DMS 273 treated with DMSO at 0.1 percent for 48 hours (cell line): Measurements from ENCODE around the gene TRIM28.
A peak's percentile ranks its signal among the peaks of the same experiment; 100 is the strongest.
"Not testable (repeated sequence)": the region's sequence is repeated elsewhere in the genome, so short reads cannot be mapped to it uniquely, and the experiment has no call there.

Experiments used
- DNase-seq: peaks from one replicate; lab custom pipeline; 2025; lab: John Stamatoyannopoulos, UW

The TRIM28 gene

DNA sequence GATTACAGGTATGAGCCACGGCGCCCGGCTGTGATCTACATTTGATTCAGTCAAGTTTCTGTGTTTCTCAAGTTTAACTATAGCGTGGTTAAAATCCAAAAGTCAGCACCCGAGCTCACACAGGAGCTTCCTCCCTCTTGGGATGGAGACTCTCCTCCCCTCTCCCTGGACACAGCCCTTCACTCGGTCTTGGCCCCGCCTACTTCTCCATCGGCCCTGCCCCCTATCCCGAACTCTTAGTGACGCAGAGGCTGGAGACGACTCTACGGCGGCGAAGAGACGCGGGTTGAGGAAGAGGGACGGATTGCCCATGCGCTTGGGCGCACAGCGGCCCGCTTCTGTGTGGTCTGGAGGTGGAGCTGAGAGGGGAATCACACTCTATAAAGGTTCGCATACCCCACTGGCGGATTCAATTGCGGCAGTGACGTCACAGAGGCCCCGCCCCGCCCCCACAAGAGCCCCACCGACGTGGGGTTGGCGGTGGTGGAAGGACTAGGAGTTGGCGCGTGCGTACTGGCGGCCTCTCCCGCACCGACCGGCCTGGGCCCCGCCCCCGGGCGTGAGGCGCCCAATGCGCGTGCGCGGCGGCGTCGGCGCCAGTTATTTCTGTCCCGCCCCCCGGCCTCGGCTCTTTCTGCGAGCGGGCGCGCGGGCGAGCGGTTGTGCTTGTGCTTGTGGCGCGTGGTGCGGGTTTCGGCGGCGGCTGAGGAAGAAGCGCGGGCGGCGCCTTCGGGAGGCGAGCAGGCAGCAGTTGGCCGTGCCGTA is at the start of gene TRIM28:
Gene TRIM28 (plus strand): TSS at position 239 of the 765 bp plus-strand sequence. CDS start 694 bp downstream, outside the sequence.
- no peak for DNase-seq

DNA sequence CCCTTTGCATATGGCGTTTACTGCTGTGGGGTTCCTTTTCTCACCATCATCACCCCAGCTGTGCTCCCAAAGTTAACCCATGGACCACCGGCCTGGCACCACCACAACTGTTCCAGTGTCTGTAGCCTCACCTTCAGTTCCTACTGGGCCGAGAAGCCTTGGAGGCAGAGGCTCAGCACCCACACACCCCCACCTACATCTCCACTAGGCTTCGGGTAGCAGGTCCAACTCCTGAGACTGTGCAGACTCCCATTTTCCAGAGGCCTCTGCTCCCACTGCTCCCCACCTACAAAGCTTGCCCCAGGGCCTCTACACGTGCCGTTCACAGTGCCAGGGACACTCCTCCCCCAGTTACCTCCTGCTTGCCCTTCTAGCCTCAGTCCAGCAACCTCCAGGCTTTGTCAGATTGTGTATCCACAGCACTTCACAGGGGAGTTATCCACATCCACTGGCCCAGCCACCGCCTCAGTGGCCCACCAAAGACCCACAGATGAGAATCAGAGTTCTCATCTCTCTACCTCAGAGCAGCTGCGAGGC is 46.2 kb upstream of the TRIM28 start:
- no peak for DNase-seq

DNA sequence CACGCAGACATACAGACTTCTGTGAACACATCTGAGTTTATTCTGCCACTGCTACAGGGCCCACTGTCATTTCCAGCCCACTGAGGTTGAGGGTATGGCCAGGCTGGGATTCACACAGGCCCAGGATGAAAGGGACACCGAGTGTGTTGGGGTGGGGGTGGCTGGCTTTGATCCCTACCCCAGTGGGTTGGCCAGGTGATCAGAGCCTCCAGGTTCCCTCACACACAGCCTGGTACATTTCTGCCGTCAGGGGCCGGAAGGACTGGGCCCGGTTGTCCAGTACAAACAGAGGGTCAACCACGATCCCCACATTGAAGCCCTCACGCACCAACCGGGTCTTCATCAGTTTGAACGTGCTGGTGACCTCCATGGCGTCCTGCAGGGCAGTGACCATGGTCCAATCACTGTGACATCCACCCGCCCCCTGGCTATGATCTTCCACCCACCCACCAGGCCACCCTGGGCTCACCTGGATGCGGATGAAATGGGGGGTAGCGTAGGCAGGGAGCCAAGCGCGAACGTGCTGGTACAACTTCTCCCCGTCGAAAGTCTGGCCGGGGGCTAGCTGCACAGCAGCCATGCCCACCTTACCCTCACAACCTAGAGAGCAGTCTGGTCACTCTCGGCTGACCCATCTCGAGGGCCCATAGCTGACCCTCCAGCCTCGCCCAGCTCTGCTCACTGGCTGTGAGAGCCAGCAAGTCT is 45.4 kb upstream of the TRIM28 start:
- no peak for DNase-seq

DNA sequence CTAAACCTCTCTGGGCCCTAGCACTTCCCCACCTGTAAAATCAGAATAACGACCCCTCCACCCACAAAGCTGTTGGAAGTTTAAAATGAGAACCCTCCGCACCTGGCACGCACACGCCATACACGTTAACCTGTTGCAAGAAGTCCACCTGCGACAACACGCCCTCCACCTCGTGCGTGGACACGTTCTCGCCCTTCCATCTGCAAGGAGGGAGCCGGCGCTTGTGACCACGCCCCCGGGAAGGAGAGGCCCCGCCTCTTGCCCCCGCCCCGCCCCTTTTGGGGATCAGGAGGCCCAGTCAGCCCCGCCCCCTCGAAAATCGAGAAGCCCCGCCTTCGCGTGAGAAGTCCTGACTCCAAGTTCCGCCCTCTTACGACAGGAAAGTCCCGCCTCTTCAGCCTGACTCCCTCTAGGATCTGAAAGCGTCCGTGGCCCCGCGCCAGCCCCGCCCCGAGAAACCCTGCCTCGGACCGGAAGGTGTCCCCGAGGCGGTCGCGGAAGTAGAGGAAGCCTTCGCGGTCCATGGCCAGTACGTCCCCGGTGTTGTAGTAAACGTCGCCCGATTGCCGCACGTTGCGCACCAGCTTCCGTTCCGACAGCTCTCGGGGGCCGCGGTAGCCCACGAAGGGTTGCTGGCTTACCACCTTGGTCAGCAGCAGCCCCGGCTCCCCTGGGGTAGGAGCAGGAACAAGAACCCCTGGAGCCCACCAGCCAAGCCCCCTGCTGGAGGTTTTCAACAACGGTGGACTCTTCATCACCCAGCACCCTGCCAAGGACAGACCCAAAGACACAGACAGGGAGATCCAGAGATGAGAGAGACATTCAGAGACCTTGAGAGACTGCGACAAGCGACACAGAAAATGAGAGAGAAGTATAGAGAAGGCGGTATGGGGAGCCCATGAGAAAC is 44.6 kb upstream of the TRIM28 start:
- DNase-seq: peak; percentile 95

DNA sequence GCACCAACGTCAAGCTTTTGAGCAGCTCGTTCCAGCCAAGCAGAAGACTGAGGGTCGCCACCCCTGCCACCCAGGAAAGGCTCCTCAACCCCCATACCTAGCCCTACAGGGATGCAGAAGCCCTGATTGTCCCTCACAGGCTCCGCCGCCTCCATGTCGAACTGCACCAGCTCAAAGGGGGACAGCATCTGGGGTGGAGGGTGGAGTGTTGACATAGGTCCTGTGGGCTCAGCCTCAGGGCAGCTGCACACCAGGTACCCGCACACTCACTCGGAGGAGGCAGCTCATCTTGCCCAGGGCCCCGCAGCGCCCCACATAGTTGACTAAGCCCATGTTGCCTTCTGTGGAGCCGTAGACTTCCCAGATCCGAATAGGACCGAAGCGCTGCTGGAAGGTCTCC is 43.6 kb upstream of the TRIM28 start:
- DNase-seq: no peak

DNA sequence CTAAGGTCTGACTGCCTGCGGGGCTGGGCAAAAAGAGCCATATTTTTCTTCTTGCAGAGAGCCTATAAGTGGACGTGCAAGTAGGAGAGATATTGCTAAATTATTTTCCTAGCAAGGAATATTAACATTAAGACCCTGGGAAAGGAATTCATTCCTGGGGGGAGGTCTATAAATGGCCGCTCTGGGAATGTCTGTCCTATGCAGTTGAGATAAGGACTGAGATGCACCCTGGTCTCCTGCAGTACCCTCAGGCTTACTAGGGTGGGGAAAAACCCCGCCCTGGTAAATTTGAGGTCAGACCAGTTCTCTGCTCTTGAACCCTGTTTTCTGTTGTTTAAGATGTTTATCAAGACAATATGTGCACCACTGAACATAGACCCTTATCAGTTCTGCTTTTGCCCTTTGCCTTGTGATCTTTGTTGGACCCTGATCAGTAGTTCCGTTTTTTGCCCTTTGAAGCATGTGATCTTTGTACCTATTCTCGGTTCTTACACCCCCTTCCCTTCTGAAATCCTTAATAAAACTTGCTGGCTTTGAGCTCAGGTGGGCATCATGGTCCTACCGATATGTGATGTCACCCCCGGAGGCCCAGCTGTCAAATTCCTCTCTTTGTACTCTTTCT is 36.2 kb upstream of the TRIM28 start:
- not testable (repeated sequence) for DNase-seq

DNA sequence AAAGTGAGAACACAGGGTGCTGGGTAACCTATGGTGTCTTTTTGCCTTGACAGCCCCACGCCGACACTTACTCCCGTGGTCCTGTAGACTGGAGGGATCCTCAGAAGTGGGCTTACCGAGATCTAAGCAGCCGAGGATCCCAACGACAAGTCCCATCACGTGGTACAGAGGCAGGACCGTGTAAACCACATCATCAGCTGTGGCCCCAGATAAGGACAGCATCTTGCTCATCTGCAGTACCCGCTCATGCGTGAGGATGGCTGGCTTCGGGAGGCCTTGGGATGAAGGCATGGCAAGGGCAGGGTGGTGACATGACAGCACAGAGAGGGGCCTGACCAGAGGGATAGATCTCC is 34.2 kb upstream of the TRIM28 start:
- DNase-seq: no peak

DNA sequence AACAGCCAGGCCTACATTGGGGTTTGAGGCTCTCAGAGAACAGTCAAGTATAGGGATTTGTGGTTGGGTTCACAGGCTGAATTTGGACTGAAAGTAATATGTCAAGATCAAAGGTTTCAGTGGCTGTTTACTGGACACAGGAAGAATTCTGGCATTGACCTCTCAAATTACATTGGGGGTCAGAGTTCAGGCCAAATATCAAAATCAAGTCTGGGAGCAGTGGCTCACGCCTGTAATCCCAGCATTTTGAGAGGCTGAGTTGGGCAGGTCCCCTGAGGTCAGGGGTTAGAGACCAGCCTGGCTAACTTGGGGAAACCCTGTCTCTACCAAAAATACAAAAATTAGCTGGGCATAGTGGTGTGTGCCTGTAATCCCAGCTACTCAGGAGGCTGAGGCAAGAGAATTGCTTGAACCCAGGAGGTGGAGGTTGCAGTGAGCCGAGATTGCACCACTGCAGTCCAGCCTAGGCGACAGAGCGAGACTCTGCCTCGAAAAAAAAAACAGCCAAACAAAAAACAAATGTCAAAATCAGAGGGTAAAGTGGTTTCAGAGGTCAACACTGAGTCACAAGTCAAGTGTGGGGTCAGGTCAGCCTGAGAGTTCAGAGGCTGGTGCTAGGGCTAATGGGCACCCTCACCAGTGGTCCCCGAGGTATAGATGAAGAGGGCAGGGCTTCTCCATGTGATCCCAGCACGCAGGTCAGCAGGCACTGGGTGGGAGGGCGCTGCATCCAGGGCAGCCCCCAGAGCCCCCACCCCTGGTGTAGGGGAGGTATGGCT is 33.6 kb upstream of the TRIM28 start:
- no peak for DNase-seq

DNA sequence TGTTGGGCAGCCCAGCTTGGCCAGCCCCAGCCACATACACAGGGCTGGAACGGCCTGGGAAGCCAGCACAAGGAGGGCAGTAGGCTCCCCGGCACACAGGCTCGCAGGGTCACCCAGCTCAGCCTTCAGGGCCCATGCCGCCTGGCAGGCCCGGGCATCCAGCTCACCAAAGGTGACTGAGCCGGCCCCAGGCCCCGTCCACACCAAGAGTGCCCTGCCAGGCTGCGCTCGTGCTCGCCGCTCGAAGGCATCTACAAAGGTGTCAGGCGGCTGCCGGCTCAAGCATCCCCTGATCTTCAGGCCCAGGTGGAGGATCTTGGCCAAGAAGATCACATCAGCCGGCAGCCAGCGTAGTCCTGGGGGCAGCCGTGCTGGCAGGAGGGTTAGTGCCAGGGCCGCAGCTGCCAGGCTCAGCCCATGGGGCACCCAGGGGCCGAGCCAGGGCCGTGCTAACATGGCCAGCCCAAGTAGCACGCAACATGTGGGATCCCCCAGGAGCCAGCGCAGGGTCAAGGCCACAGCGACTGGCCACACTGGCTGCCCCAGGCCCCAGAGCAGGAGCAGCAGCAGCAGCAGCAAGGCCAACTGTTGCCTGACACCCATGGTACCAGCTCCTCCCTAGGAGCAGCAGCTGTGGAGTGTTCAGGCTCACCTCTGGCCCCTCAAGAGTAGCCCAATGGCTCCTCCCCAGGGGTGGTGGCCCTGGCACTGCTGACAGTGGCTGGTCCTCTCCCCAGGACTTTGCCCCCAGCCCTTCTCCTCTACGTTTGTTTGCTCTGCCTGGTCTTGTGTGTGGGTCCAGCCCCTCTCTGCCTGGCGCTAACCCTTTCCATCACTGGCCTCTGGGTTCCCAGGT is 32.3 kb upstream of the TRIM28 start, which contains the start of gene SLC27A5:
Gene SLC27A5 (minus strand): TSS at position 640 of the 856 bp plus-strand sequence. CDS start 37 bp downstream, at position 603.
- no peak for DNase-seq

DNA sequence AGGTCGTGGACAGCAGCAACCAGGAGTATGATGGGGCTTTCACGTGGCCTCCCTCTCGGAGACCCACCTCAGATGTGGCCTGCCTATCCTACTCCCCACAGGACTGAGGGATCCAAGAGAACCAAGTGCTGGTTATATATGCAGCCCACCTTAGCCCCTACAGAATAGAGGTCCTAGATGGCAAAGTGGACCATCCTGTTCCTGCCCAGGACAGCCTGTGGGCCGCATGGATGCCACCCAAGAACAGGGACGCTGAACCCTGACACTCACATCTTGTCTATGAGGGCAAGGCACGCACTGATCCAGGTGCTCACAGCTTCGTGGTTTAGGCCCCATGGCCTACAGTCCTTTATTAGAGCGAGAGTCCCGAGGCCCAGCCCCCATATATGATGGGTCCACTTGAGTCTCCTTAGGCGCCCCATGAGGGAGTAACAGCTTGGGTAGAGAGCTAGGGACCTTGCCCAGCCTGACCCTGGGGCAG is 30.6 kb upstream of the TRIM28 start:
- DNase-seq: no peak

DNA sequence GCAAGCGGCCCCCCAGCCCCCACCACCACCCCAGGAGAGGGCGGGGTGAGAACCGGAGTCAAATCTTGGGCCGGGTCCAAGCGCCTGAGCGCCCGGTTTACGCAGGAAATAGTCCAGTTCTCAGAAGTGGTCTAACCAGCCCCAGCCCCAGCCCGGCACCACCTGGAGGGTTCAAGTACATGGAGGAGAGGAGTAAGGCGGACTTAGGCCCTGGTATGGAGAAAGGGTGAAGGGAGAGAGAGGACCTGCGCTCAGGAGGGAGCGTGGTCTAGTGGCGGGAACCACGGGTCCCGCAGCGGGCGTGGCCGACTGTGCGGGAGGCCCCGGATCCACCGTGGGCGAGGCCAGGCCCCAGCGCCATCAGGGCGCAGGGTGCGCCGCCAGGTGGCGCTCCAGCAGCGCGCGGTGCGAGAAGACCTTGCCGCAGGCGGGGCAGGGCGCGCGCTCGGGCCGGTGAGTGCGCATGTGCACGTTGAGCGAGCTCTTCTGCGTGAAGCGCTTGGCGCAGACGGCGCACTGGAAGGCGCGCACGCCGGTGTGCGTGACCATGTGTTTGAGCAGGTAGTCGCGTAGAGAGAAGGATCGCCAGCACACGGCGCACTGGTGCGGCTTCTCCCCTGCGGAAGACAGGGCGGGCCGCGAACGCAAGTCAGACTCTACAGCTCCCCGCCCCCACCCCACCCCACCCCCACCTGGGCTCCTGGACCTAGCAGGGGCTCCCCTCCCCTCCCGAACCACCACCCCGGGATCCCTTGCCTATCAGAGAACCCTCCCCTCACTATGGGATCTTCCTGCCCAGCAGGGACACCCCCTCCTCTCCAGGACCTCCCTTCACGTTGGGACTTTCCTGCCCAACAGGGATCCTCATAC is 29.9 kb upstream of the TRIM28 start:
- DNase-seq: peak; percentile 59

DNA sequence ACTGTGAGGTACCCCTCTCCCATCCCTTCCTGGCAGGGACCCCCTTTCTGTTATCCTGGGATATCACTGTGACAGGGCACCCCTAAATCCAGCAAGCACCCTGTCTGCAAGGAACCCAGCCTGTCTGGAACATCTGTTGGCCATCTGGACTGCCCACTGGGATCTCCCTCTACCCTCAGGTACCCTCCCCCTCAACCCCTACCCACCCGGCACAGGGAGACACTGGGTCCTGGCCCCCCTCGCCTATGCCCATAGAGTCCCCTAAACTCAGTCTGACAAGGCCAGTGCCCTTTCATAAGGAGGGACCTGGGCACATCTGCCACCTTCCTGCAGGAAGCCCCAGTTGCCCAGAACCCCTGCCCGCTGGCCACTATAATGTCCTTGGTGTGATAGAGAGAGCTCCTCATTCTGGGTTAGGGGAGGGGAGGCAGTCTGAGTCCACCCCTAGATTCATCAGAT is 29.3 kb upstream of the TRIM28 start:
- DNase-seq: no peak

DNA sequence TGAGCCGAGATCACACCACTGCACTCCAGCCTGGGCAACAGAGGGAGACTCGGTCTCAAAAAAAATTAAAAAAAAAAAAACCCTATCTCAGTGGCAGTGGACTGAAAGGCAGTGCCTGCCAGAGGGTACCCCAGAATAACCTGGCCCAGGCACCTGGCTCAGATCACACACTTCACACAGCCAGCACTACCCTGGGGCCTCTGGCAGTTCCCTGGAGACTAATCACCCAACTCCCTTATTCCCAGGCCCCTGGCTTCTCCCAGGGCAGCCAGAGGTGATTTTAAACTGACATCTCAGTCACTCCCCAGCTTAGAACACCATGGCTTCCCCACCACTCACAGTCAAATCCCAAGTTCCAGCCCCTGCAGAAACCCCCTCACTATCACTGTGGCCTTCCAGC is 28.6 kb upstream of the TRIM28 start:
- DNase-seq: no peak

DNA sequence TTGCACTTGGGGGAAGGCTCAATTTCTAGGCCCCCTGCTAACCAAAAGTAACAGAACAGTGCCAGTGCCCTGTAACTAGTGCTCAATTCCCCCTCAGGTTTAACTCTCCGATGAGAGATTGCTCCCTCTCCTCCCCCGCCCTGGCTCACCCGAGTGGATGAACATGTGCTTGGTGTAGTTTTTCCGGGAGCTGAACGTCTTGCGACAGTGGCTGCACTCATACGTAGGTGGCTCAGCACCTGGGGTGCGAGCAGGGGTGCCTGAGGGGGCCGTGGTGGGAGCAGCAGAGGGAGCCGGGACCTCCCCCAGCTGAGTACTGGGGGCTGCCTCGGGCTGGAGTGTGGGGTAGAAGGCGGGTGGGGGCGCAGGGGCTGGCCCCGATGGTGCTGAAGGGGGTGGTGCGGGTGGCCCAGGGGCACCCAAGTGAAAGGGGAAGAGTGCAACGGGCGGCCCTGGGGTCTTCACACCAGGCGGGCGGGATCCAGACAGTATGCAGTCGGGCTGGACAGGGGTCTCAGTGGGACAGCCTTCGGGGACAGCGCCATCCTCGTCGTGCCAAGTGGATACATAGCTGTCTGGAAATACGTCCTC is 27.5 kb upstream of the TRIM28 start:
- no peak for DNase-seq

DNA sequence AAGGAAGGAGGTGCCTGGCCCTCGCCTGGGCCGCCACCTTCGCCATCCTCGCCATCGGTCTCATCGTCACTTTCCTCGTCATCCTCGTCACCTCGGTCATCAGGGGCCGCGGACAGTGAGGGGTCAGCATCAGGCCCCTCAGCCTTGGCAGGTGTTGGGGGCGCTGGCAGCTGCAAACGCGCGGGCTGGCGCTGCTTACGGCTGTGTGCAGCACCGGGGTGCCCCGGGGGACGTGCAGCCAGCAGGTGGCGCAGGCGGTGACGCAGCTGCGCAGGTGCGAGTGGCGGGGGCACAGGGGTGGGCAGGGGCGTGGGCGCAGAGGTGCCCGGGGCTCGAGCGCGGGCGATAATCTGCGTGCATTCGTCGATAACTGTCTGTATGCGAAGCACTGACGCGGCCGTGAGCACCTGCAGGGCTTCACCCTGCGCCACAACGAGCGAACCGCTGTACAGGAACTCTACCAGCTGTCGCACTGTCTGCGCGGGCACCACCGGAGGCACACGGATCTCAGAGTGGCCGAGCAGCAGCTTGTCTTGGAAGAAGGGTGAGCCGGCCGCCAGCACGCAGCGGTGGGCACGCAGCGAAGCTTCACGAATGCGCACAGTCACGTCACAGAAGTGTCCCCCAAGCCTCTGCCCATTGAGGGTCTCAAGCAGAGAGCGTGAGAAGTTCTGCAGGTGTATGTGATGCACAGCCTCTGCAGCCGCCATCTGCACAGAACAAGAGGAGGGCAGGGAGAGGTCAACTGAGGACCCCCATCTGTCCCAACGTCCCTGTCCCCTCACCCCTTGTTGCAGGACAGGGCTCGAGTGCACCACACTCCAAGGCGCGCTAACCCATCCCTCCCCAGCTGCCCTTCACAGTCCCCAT is 26.7 kb upstream of the TRIM28 start:
- DNase-seq: no peak

DNA sequence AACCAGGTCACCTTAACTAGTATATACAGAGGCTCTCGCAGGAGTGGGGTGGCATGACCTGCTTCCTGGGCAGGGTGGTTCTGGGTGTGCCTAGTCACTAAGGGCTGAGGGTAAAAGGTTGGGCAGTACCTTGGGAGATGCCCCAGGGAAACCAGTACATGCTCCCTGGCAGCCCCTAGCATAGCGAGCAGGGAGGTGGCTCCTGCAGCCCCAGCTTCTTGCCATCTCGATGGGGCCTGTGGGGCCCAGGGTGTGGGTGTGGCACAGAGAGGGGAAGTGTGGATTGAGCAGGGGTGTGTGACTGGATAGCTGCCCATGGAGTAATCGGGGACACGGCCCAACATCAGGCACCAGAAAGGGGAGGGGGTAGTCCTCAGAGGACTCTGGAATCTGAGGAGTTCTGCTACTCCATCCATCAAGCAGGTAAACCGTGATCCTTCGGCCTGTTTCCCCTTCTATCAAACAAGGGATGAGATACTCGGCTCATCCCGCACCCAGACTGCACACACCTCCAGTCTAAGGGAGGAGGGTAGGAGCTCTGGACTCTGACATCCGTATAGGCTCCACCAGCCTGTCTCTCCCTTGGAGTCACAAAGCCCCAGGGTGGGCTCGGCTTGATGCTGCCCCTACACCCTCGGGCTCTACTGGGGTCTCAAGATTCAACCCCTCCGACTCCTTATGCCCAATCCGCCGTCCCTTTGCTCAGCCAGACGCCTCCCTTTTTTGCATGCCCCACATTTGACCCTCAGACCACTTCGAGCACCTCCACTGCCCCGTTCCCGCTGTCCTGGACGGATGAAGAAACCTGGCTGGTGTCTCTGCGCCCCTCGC is 25.4 kb upstream of the TRIM28 start:
- DNase-seq: no peak

DNA sequence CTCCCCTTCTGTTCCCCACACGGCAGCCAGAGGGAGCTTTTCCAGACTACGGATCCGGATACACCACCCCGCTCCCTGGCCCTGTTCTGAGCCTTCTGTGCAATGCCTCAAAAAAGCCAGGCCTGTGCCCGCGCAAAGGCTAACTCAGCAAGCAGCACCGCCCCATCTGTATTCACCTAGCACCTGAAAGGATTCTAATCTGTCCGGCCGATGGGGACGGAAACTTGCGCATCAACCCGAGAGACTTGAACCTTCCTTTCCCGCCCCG is 24.8 kb upstream of the TRIM28 start:
- peak; percentile 68 for DNase-seq
